ENCODE results near the gene KCTD15.
"Not testable (repeated sequence)": the region's sequence is repeated elsewhere in the genome, so short reads cannot be mapped to it uniquely, and the experiment has no call there.

GRCh38 chr19:33819078-33819477 is 22.4 kb downstream of the KCTD15 start:
- TF ChIP-seq CTCF, POLR2A (IDR thresholded peaks at IDR 0.05): not testable (repeated sequence)

Data from tibial nerve (tissue), 3 donors.